Gastroesophageal sphincter (tissue), 4 donors: Measurements from ENCODE around the gene CNKSR3. TPM values are rescaled to one million over a fixed set of nuclear protein-coding genes. Genes with fewer than 3 reads are reported as not detected.

ENCODE experiments used
- ATAC-seq: fragments of 150-250 bp; one replicate; pipeline ENCODE4 v1.9.1; 2016; ENCODE audit warnings: mild to moderate bottlenecking, moderate library complexity
- H3K27ac ChIP-seq, 4 donors: fragments of 200-600 bp; sonication (generic) in 3 of 4; 1 replicate in 3 of 4; 2 replicates in 1 of 4; pipeline ENCODE4 v1.5.1; 2016 to 2019
- H3K27me3 ChIP-seq: fragments of 200-600 bp; sonication (generic); one replicate; pipeline ENCODE4 v1.5.1; 2019
- H3K36me3 ChIP-seq, 2 donors: fragments of 200-600 bp; sonication (generic); one replicate each; pipeline ENCODE4 v1.5.1; 2019; ENCODE audit warnings: control low read depth in 1 of 2
- H3K4me1 ChIP-seq, 3 donors: fragments of 200-600 bp; sonication (generic); 1 replicate in 2 of 3; 2 replicates in 1 of 3; pipeline ENCODE4 v1.5.1; 2016 to 2019; ENCODE audit warnings: control low read depth in 2 of 3
- H3K4me3 ChIP-seq, 2 donors: fragments of 200-600 bp; sonication (generic); one replicate each; pipeline ENCODE4 v1.5.1; 2019; ENCODE audit warnings: mild to moderate bottlenecking in 1 of 2, moderate library complexity in 1 of 2
- H3K9me3 ChIP-seq, 3 donors: fragments of 200-600 bp; sonication (generic); one replicate each; pipeline ENCODE4 v1.5.1; 2017 to 2019; ENCODE audit warnings: control low read depth in 2 of 3
- CTCF ChIP-seq, 4 experiments: fragments of 200-600 bp in 2 of 4; fragments of 450-650 bp in 2 of 4; sonication (generic) in 1 of 4; IDR thresholded peaks; one replicate each; pipeline ENCODE4 v1.5.1; 2017 to 2019; ENCODE audit warnings: antibody characterized with exemption in 4 of 4, mild to moderate bottlenecking in 2 of 4, moderate library complexity in 2 of 4
- EP300 ChIP-seq: sonication (generic); formaldehyde crosslinking; IDR thresholded peaks from one replicate; pipeline ENCODE4 v1.6.1; 2017; ENCODE audit warnings: antibody characterized with exemption, mild to moderate bottlenecking
- POLR2A ChIP-seq, 2 donors: fragments of 450-650 bp; IDR thresholded peaks; one replicate each; pipeline ENCODE4 v1.6.1; 2017; ENCODE audit warnings: antibody characterized with exemption in 2 of 2, mild to moderate bottlenecking in 2 of 2, moderate library complexity in 1 of 2
- POLR2AphosphoS5 ChIP-seq: sonication (generic); formaldehyde crosslinking; IDR thresholded peaks from one replicate; pipeline ENCODE4 v1.6.1; 2017; ENCODE audit warnings: antibody characterized with exemption
- WGBS, 2 donors: methylation state at CpG; one replicate each; pipeline ENCODE4 v1.1.5; 2018; ENCODE audit warnings: low coverage in 1 of 2; 5-methylcytosine and 5-hydroxymethylcytosine counted together
- total RNA-seq, 4 donors: library from RNA; depleted of rRNA; stranded (reverse); fragments of >200 nt; gene quantifications; one replicate each; pipeline ENCODE4 v1.1.0, GENCODE V29; 2016

The CNKSR3 gene
- total RNA-seq, 4 donors from 2014 or later: 12.9 to 28.9 (median 16.0) TPM

GRCh38 chr6:154367336-154367735 lies 143.1 kb downstream of the CNKSR3 start:
- Histone ChIP-seq H3K4me3 (no peak overlapping the region), H3K9me3 (no peaks in the 10 kb centered on the region), H3K27ac (no peak overlapping the region), H3K36me3 (no peaks in the 10 kb centered on the region), H3K4me1 (peaks cover 0 to 11% (median 0%) of the 10 kb centered on the region in 3 donors), H3K27me3 (no peaks in the 10 kb centered on the region)
- TF ChIP-seq POLR2A (IDR thresholded peaks at IDR 0.05) (no peak), POLR2AphosphoS5 (no peak), CTCF (IDR thresholded peaks at IDR 0.05) (no peak), EP300 (no peak)
- no peak for ATAC-seq
- WGBS, 2 donors: 86 to 89% methylated on average over 4 to 5 of the region's 5 CpGs

- Histone ChIP-seq H3K4me1 (no peaks in the 10 kb centered on the region), H3K36me3 (no peaks in the 10 kb centered on the region), H3K27ac (no peak overlapping the region), H3K27me3 (no peaks in the 10 kb centered on the region), H3K4me3 (no peak overlapping the region), H3K9me3 (no peaks in the 10 kb centered on the region)
- no peak for ATAC-seq
- TF ChIP-seq EP300: no peak
- no peak for TF ChIP-seq CTCF (IDR thresholded peaks at IDR 0.05)
- no peak for TF ChIP-seq POLR2A (IDR thresholded peaks at IDR 0.05)
- 50 to 80% methylated on average over 1 to 4 of the region's 4 CpGs for WGBS, 2 donors
These were observed 146.7 kb downstream of the CNKSR3 start for GRCh38 chr6:154363821-154364220.

GRCh38 chr6:154361476-154361875 lies 149.0 kb downstream of the CNKSR3 start:
- Histone ChIP-seq H3K36me3 (no peaks in the 10 kb centered on the region), H3K4me1 (no peaks in the 10 kb centered on the region), H3K4me3 (no peak overlapping the region), H3K9me3 (no peaks in the 10 kb centered on the region), H3K27ac (no peak overlapping the region), H3K27me3 (no peaks in the 10 kb centered on the region)
- no peak for ATAC-seq
- TF ChIP-seq POLR2A (IDR thresholded peaks at IDR 0.05): no peak
- TF ChIP-seq POLR2AphosphoS5: no peak
- no peak for TF ChIP-seq CTCF (IDR thresholded peaks at IDR 0.05)
- no peak for TF ChIP-seq EP300
- WGBS, 2 donors: 68 to 86% methylated on average over 1 to 4 of the region's 5 CpGs

- Histone ChIP-seq H3K9me3 (no peaks in the 10 kb centered on the region), H3K4me3 (no peak overlapping the region), H3K27ac (no peak overlapping the region), H3K4me1 (no peaks in the 10 kb centered on the region), H3K36me3 (no peaks in the 10 kb centered on the region), H3K27me3 (no peaks in the 10 kb centered on the region)
- TF ChIP-seq CTCF (IDR thresholded peaks at IDR 0.05) (no peak), EP300 (no peak), POLR2A (IDR thresholded peaks at IDR 0.05) (no peak), POLR2AphosphoS5 (no peak)
- 88 to 90% methylated on average over 2 to 3 of the region's 3 CpGs for WGBS, 2 donors
- no peak for ATAC-seq
These were observed 150.0 kb downstream of the CNKSR3 start for GRCh38 chr6:154360476-154360875.

- WGBS, 2 donors: 67 to 71% methylated on average over 2 to 4 of the region's 4 CpGs
- H3K9me3 ChIP-seq: no peaks in the 10 kb centered on the region
- H3K4me1 ChIP-seq: no peaks in the 10 kb centered on the region
- TF ChIP-seq POLR2A (IDR thresholded peaks at IDR 0.05): no peak
- no peak for TF ChIP-seq POLR2AphosphoS5
- TF ChIP-seq EP300: no peak
- no peak for TF ChIP-seq CTCF (IDR thresholded peaks at IDR 0.05)
- H3K4me3 ChIP-seq: no peak overlapping the region
- H3K36me3 ChIP-seq: no peaks in the 10 kb centered on the region
- H3K27me3 ChIP-seq: no peaks in the 10 kb centered on the region
- no peak overlapping the region for H3K27ac ChIP-seq
- no peak for ATAC-seq
These were observed 150.8 kb downstream of the CNKSR3 start for GRCh38 chr6:154359679-154360078.
